Cardiac muscle cell (in vitro differentiated cells and primary cell): ENCODE measurements around the gene MERTK. TPM values are rescaled to one million over a fixed set of nuclear protein-coding genes. Genes with fewer than 3 reads are reported as not detected.

Source experiments
- DNase-seq, 2 donors: peaks; one replicate each; pipeline versions ENCODE4 v3.0.0 to v3.0.0-alpha.2; 2010 to 2017; ENCODE audit warnings: low read depth in 1 of 2, low spot score in 1 of 2
- H3K27ac ChIP-seq: fragments of 200-600 bp; sonication (generic); 2 replicates; pipeline ENCODE4 v1.5.1; 2016
- H3K27me3 ChIP-seq: fragments of 200-600 bp; sonication (generic); 2 replicates; pipeline ENCODE4 v1.6.0; 2016; ENCODE audit warnings: control low read depth
- H3K36me3 ChIP-seq: fragments of 200-600 bp; sonication (generic); 2 replicates; pipeline ENCODE4 v1.5.1; 2016; ENCODE audit warnings: control low read depth
- H3K4me1 ChIP-seq: fragments of 200-600 bp; sonication (generic); 2 replicates; pipeline ENCODE4 v1.8.1; 2017; ENCODE audit warnings: low read depth, mild to moderate bottlenecking, mixed run types
- H3K4me3 ChIP-seq: fragments of 200-600 bp; sonication (generic); 2 replicates; pipeline ENCODE4 v1.5.1; 2016; ENCODE audit warnings: mild to moderate bottlenecking
- H3K9me3 ChIP-seq: fragments of 200-600 bp; sonication (generic); 2 replicates; pipeline ENCODE4 v1.5.1; 2017; ENCODE audit warnings: low read depth, mild to moderate bottlenecking, control low read depth
- CTCF ChIP-seq: IDR thresholded peaks from 2 replicates; pipeline ENCODE4 v1.5.1; 2012; ENCODE audit warnings: low read depth, mild to moderate bottlenecking, low read length
- polyA plus RNA-seq: library from polyadenylated mRNA; unstranded; fragments of >200 nt; fragmentation: Nextera tagmentation; extraction: Ambion mirVana; gene quantifications from 2 replicates; pipeline ENCODE4 v1.2.1, GENCODE V29; 2016
- total RNA-seq: library from RNA; depleted of rRNA; stranded (reverse); fragments of >200 nt; gene quantifications from 2 replicates; pipeline ENCODE4 v1.2.3, GENCODE V29; 2016

MERTK gene
- total and polyA plus RNA-seq, 2 experiments from 2014 or later = 4.5 to 8.7 TPM

- Histone ChIP-seq H3K4me1 (peaks cover 3% of the 10 kb centered on the region), H3K9me3 (no peaks in the 10 kb centered on the region), H3K36me3 (peaks cover 2% of the 10 kb centered on the region), H3K4me3 (peak overlapping the region; percentile 94), H3K27me3 (no peaks in the 10 kb centered on the region), H3K27ac (peak overlapping the region; percentile 92)
- no peak for DNase-seq
- no peak for TF ChIP-seq CTCF
Measured at GRCh38 chr2:111884592-111884964, 13.8 kb upstream of the MERTK start.

GRCh38 chr2:111896024-111896423, 2.4 kb upstream of the MERTK start:
- TF ChIP-seq CTCF = no peak
- no peak overlapping the region for H3K4me3 ChIP-seq
- DNase-seq = no peak

GRCh38 chr2:111896576-111896975, 1.8 kb upstream of the MERTK start:
- Histone ChIP-seq H3K27me3 (peaks cover 7% of the 10 kb centered on the region), H3K9me3 (no peaks in the 10 kb centered on the region), H3K4me3 (no peak overlapping the region), H3K36me3 (no peaks in the 10 kb centered on the region), H3K27ac (no peak overlapping the region), H3K4me1 (no peaks in the 10 kb centered on the region)
- TF ChIP-seq CTCF = no peak
- DNase-seq = no peak

More at GRCh38 chr2:111896024-111896423, 2.4 kb upstream of the MERTK start:
- H3K4me1 ChIP-seq = no peaks in the 10 kb centered on the region
- no peaks in the 10 kb centered on the region for H3K36me3 ChIP-seq
- H3K27me3 ChIP-seq = peaks cover 7% of the 10 kb centered on the region
- no peak overlapping the region for H3K27ac ChIP-seq
- H3K9me3 ChIP-seq = no peaks in the 10 kb centered on the region

DNA sequence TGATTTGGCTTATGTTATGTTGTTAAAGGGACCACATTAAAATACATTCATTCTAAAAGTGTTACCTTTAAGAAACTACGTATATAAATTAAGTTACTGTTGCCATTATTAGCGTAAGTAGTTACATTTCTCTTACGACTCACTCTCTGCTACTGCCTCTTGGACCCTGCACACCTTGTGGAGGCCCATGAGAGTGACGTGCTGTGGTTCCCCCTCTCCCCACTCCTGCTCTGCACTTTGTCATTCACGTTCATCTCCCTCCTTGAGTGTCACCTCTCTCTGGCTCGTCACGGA, 830 bp upstream of the MERTK start:
- Histone ChIP-seq H3K9me3 (no peaks in the 10 kb centered on the region), H3K27me3 (peaks cover 7% of the 10 kb centered on the region), H3K36me3 (no peaks in the 10 kb centered on the region), H3K4me1 (no peaks in the 10 kb centered on the region), H3K27ac (peak overlapping the region; percentile 36), H3K4me3 (peak overlapping the region; percentile 90)
- no peak for TF ChIP-seq CTCF
- DNase-seq = no peak

- no peak for TF ChIP-seq CTCF
- DNase-seq = peak; percentile 15 to 69
- H3K27ac ChIP-seq = peak overlapping the region; percentile 63
Measured at GRCh38 chr2:111898703-111899514, 502 bp downstream of the MERTK start.

More at GRCh38 chr2:111898703-111899514, 502 bp downstream of the MERTK start:
- peaks cover 10% of the 10 kb centered on the region for H3K4me1 ChIP-seq
- no peaks in the 10 kb centered on the region for H3K9me3 ChIP-seq
- H3K27me3 ChIP-seq = peaks cover 7% of the 10 kb centered on the region
- H3K4me3 ChIP-seq = peak overlapping the region; percentile 90
- no peaks in the 10 kb centered on the region for H3K36me3 ChIP-seq
